Measurements from ENCODE around the gene CFAP58. TPM values are rescaled to one million over a fixed set of nuclear protein-coding genes. Genes with fewer than 3 reads are reported as not detected.

CFAP58 gene
- total and polyA plus RNA-seq, 2 donors (not counting 3 experiments of a cell fraction or from before 2014, with no cell fraction given): 0.07 to 0.29 TPM

- Histone ChIP-seq H3K79me2 (ENCODE audit: control insufficient read depth, insufficient read depth, low read length) (peaks cover 3% of the 10 kb centered on the region), H3K27ac (ENCODE audit: insufficient read depth, low read depth, low read length) (peak overlapping the region; percentile 73), H3K9me3 (replicated peaks; ENCODE audit: control insufficient read depth, insufficient read depth, low read length) (no peaks in the 10 kb centered on the region), H3K27me3 (ENCODE audit: control insufficient read depth in 2 of 2, insufficient read depth in 2 of 2, low read length in 2 of 2) (no peaks in the 10 kb centered on the region), H3K4me2 (ENCODE audit: insufficient read depth, low read length) (peak overlapping the region; percentile 54), H3K36me3 (ENCODE audit: control insufficient read depth in 2 of 2, extremely low read depth in 1 of 2, insufficient read depth in 2 of 2, low read length in 2 of 2) (no peaks in the 10 kb centered on the region), H3K4me3 (replicated peaks in 1 of 3; ENCODE audit: insufficient read depth in 1 of 3, low read depth in 1 of 3, low read length in 3 of 3) (no peak overlapping the region), H2AFZ (ENCODE audit: low read depth, low read length) (no peak overlapping the region), H4K20me1 (replicated peaks; ENCODE audit: control insufficient read depth, extremely low read depth, insufficient read depth, low read length) (no peaks in the 10 kb centered on the region), H3K4me1 (ENCODE audit: control insufficient read depth, extremely low read depth, insufficient read depth, low read length) (peaks cover 35% of the 10 kb centered on the region), H3K9me1 (replicated peaks; ENCODE audit: control insufficient read depth, extremely low read depth, insufficient read depth, low read length) (no peaks in the 10 kb centered on the region), H3K9ac (replicated peaks; ENCODE audit: extremely low read depth, insufficient read depth, low read length) (peak overlapping the region; percentile 38)
- BruUV-seq (replicated peaks): no TSS peak
- dilution Hi-C loops (cut with MboI; ENCODE audit: extremely low pct_ligation_motif_present, low sequenced_read_pairs) (no loop called here), intact Hi-C loops (cut with micrococcal nuclease) (loop anchor here (2.0 kb wide), 1 partner anchor 14 kb away; no protein-coding TSS in a partner anchor)
- CTCF ChIA-PET: interaction anchor here (0.5 to 2.9 kb wide), 9 partner anchors 9 to 87 kb away, joined by 3 to 11 read pairs (median 4); partner anchors contain the start of gene CFAP58
- FAIRE-seq (peak; percentile 86), DNase-seq (ENCODE audit: low read depth, low spot score) (peak; percentile 90)
- no peak for TF ChIP-seq MYC (IDR thresholded peaks at IDR 0.05; ENCODE audit: low read depth, low read length)
- TF ChIP-seq EZH2 (IDR thresholded peaks at IDR 0.05; ENCODE audit: borderline replicate concordance, low read depth, low read length, severe bottlenecking): no peak
- TF ChIP-seq GATA2 (IDR thresholded peaks at IDR 0.05; ENCODE audit: insufficient read depth, insufficient read length, low read depth, low read length): peak; percentile 15
- TF ChIP-seq JUN (IDR thresholded peaks at IDR 0.05; ENCODE audit: borderline replicate concordance, insufficient read depth, insufficient read length, low read depth): peak; percentile 12
- no peak for TF ChIP-seq POLR2A (IDR thresholded peaks at IDR 0.05; ENCODE audit: low read depth, low read length)
- TF ChIP-seq CTCF (IDR thresholded peaks at IDR 0.05; ENCODE audit: extremely low read depth in 1 of 2, insufficient read depth in 1 of 2, low read depth in 1 of 2, low read length in 2 of 2): no peak
- TF ChIP-seq MAX (IDR thresholded peaks at IDR 0.05; ENCODE audit: insufficient read depth, insufficient read length): no peak
- peak; percentile 17 for TF ChIP-seq FOS (IDR thresholded peaks at IDR 0.05; ENCODE audit: borderline replicate concordance, insufficient read depth, low read length)
- TF ChIP-seq POLR2AphosphoS5 (IDR thresholded peaks at IDR 0.05; ENCODE audit: insufficient read depth, low read depth, low read length): peak; percentile 12
- POLR2A ChIA-PET: interaction anchor here (0.7 kb wide), 1 partner anchor 9 kb away, joined by 7 read pairs; no protein-coding TSS in a partner anchor
Measured at GRCh38 chr10:104342941-104343411, 10.7 kb upstream of the CFAP58 start.
